B cell (primary cell): Measurements from ENCODE around the gene ZSCAN4. TPM values are rescaled to one million over a fixed set of nuclear protein-coding genes. Genes with fewer than 3 reads are reported as not detected.

Source experiments
- ATAC-seq: fragments of 200-7000 bp; cut with Tn5 transposase; one replicate; pipeline ENCODE4 v1.10.0; 2021; ENCODE audit warnings: low read depth, mild to moderate bottlenecking, moderate number of reproducible peaks, moderate library complexity
- CTCF ChIA-PET: fragments of 350-600 bp; sonication (Branson Sonifier 250); formaldehyde crosslinking; loops from one replicate; lab custom pipeline; 2021; ENCODE audit warnings: antibody characterized with exemption, inconsistent platforms; lab: Charles Lee
- POLR2A ChIA-PET: fragments of 350-600 bp; sonication (Branson Sonifier 250); formaldehyde crosslinking; loops from one replicate; lab custom pipeline; 2021; ENCODE audit warnings: antibody characterized with exemption; lab: Charles Lee
- DNase-seq: peaks from one replicate; pipeline ENCODE4 v3.0.0; 2013
- H2AFZ ChIP-seq: 2 replicates; pipeline ENCODE4 v1.6.1; 2012; ENCODE audit warnings: mild to moderate bottlenecking, low read depth, low read length; ENCODE audit not compliant: insufficient read depth, poor library complexity, severe bottlenecking
- H3K27ac ChIP-seq, 2 donors: 1 replicate in 1 of 2; 2 replicates in 1 of 2; pipeline ENCODE4 v1.5.1; 2012 to 2013; ENCODE audit warnings: low read length in 2 of 2, mild to moderate bottlenecking in 2 of 2, moderate library complexity in 1 of 2
- H3K27me3 ChIP-seq, 4 experiments: fragments of 200-600 bp in 1 of 4; sonication (generic) in 1 of 4; replicated peaks in 1 of 4; 1 replicate in 2 of 4; 2 replicates in 2 of 4; pipeline versions ENCODE4 v1.6.1 to v1.7.0; 2013 to 2016; ENCODE audit warnings: low read length in 3 of 4, mild to moderate bottlenecking in 2 of 4, mixed read lengths in 1 of 4, moderate library complexity in 1 of 4; ENCODE audit not compliant: insufficient read depth in 4 of 4, control insufficient read depth in 3 of 4; ENCODE audit errors: control extremely low read depth in 1 of 4
- H3K36me3 ChIP-seq, 2 experiments: replicated peaks in 1 of 2; 1 replicate in 1 of 2; 2 replicates in 1 of 2; pipeline versions ENCODE4 v1.6.1 to v1.7.1; 2013; ENCODE audit warnings: low read length in 1 of 2; ENCODE audit not compliant: insufficient read depth in 2 of 2, control insufficient read depth in 1 of 2; ENCODE audit errors: control extremely low read depth in 1 of 2, extremely low read depth in 1 of 2
- H3K4me1 ChIP-seq, 2 donors: fragments of 200-600 bp in 1 of 2; sonication (generic) in 1 of 2; 1 replicate in 1 of 2; 2 replicates in 1 of 2; pipeline versions ENCODE4 v1.5.1 to v1.6.1; 2013 to 2017; ENCODE audit warnings: low read length in 2 of 2; ENCODE audit not compliant: control insufficient read depth in 2 of 2, insufficient read depth in 2 of 2
- H3K4me2 ChIP-seq: replicated peaks from 2 replicates; pipeline ENCODE3; 2012; ENCODE audit warnings: mild to moderate bottlenecking, low read depth, low read length; ENCODE audit not compliant: poor library complexity, severe bottlenecking
- H3K4me3 ChIP-seq, 5 experiments: fragments of 200-600 bp in 1 of 5; sonication (generic) in 1 of 5; 1 replicate in 3 of 5; 2 replicates in 2 of 5; pipeline versions ENCODE4 v1.5.1 to v1.7.0; 2011 to 2016; ENCODE audit warnings: low read length in 4 of 5, mild to moderate bottlenecking in 4 of 5, low read depth in 2 of 5, control low read depth in 1 of 5, moderate library complexity in 1 of 5; ENCODE audit not compliant: insufficient read depth in 1 of 5; ENCODE audit errors: control extremely low read depth in 1 of 5, extremely low read depth in 1 of 5
- H3K79me2 ChIP-seq: fragments of 200-600 bp; sonication (generic); one replicate; pipeline ENCODE4 v1.6.0; 2016; ENCODE audit warnings: low read length; ENCODE audit not compliant: control insufficient read depth, insufficient read depth
- H3K9ac ChIP-seq: fragments of 200-600 bp; sonication (generic); 2 replicates; pipeline ENCODE4 v1.6.1; 2017; ENCODE audit warnings: mild to moderate bottlenecking, low read length, moderate library complexity
- H3K9me3 ChIP-seq, 3 donors: one replicate each; pipeline versions ENCODE4 v1.6.1 to v1.7.1; 2013; ENCODE audit warnings: low read length in 2 of 3; ENCODE audit not compliant: control insufficient read depth in 2 of 3, insufficient read depth in 1 of 3; ENCODE audit errors: control extremely low read depth in 1 of 3
- H4K20me1 ChIP-seq: 2 replicates; pipeline ENCODE4 v1.6.0; 2012; ENCODE audit warnings: mild to moderate bottlenecking, low read length; ENCODE audit not compliant: insufficient read depth, control insufficient read depth, poor library complexity, severe bottlenecking
- H3K27ac Mint-ChIP-seq: one replicate; pipeline ENCODE4 v1.8.0; 2021; ENCODE audit warnings: mixed read lengths
- H3K27me3 Mint-ChIP-seq: one replicate; pipeline ENCODE4 v1.8.0; 2021; ENCODE audit warnings: mixed read lengths
- H3K4me1 Mint-ChIP-seq: one replicate; pipeline ENCODE4 v1.8.0; 2021; ENCODE audit warnings: mixed read lengths
- H3K4me3 Mint-ChIP-seq: one replicate; pipeline ENCODE4 v1.8.0; 2021; ENCODE audit warnings: mixed read lengths
- H3K9me3 Mint-ChIP-seq: one replicate; pipeline ENCODE4 v1.8.0; 2022; ENCODE audit warnings: mixed read lengths; ENCODE audit not compliant: insufficient read depth
- CTCF ChIP-seq: fragments of 200-600 bp; IDR thresholded peaks from one replicate; pipeline ENCODE4 v1.8.0; 2022; ENCODE audit warnings: antibody characterized with exemption, mild to moderate bottlenecking
- EZH2 ChIP-seq: IDR thresholded peaks from 2 replicates; pipeline ENCODE4 v1.6.1; 2012; ENCODE audit warnings: borderline replicate concordance, low read depth, mild to moderate bottlenecking, moderate library complexity, low read length; ENCODE audit not compliant: insufficient read depth, poor library complexity, severe bottlenecking
- intact Hi-C: fragments of 100-400 bp; cut with micrococcal nuclease; formaldehyde crosslinking; loops from one replicate; pipeline ENCODE4 v1.10.0; 2022
- polyA plus RNA-seq: library from polyadenylated mRNA; depleted of rRNA; stranded (reverse); fragments of >200 nt; gene quantifications from 2 replicates; pipeline ENCODE4 v1.2.3, GENCODE V29; 2012
- total RNA-seq, 2 donors: library from RNA; stranded (reverse); fragments of 120-200 nt in 1 of 2; gene quantifications; 1 replicate in 1 of 2; 2 replicates in 1 of 2; pipeline versions ENCODE4 v1.2.3 to v1.2.4, GENCODE V29; 2013 to 2022

Gene ZSCAN4
- total and polyA plus RNA-seq, 2 donors (not counting 1 experiment from before 2014, with no cell fraction given): not detected

- POLR2A ChIA-PET: no interaction called here
Observed at GRCh38 chr19:57719424-57719823, 50.7 kb downstream of the ZSCAN4 start.

More at GRCh38 chr19:57719424-57719823, 50.7 kb downstream of the ZSCAN4 start:
- TF ChIP-seq CTCF (no peak), EZH2 (no peak)
- Mint-ChIP-seq H3K4me1 (peaks cover 10% of the 10 kb centered on the region), H3K27ac (no peak overlapping the region), H3K27me3 (no peaks in the 10 kb centered on the region), H3K4me3 (no peak overlapping the region), H3K9me3 (peaks cover 12% of the 10 kb centered on the region)
- Histone ChIP-seq H3K4me2 (no peak overlapping the region), H3K9me3 (peaks cover 1 to 23% (median 18%) of the 10 kb centered on the region in 3 donors), H3K27me3 (no peaks in the 10 kb centered on the region), H3K27ac (no peak overlapping the region), H3K4me3 (no peak overlapping the region), H3K9ac (no peak overlapping the region), H3K36me3 (peaks cover 12 to 43% of the 10 kb centered on the region in 2 experiments), H2AFZ (no peak overlapping the region), H3K4me1 (no peaks in the 10 kb centered on the region), H4K20me1 (no peaks in the 10 kb centered on the region), H3K79me2 (peaks cover 11% of the 10 kb centered on the region)
- no peak for DNase-seq
- no peak for ATAC-seq
- CTCF ChIA-PET: interaction anchor here (1.3 kb wide), 1 partner anchor 8 kb away, joined by 4 read pairs; the partner anchor contains the start of gene ZNF671
- intact Hi-C loops: no loop called here
